Activated B cell treated with CpG ODN at 0.5 μM for 24 hours (primary cell): Measurements from ENCODE around the gene ZSWIM8. TPM values are rescaled to one million over a fixed set of nuclear protein-coding genes. Genes with fewer than 3 reads are reported as not detected.

ENCODE experiments used
- ATAC-seq: fragments of 200-7000 bp; cut with Tn5 transposase; one replicate; pipeline ENCODE4 v1.10.0; 2021; ENCODE audit warnings: low read depth, mild to moderate bottlenecking, moderate library complexity
- CTCF ChIA-PET: fragments of 350-600 bp; sonication (Branson Sonifier 250); formaldehyde crosslinking; loops from one replicate; lab custom pipeline; 2021; ENCODE audit warnings: antibody characterized with exemption; lab: Charles Lee
- POLR2A ChIA-PET: fragments of 350-600 bp; sonication (Branson Sonifier 250); formaldehyde crosslinking; loops from one replicate; lab custom pipeline; 2021; ENCODE audit warnings: antibody characterized with exemption; lab: Charles Lee
- DNase-seq: peaks from one replicate; pipeline ENCODE4 v3.0.0; 2022
- H3K27ac Mint-ChIP-seq: one replicate; pipeline ENCODE4 v1.8.0; 2020; ENCODE audit warnings: mixed read lengths
- H3K27me3 Mint-ChIP-seq: one replicate; pipeline ENCODE4 v1.8.0; 2021; ENCODE audit warnings: mixed read lengths
- H3K36me3 Mint-ChIP-seq: one replicate; pipeline ENCODE4 v1.8.0; 2021; ENCODE audit warnings: low read depth, mixed read lengths
- H3K4me1 Mint-ChIP-seq: one replicate; pipeline ENCODE4 v1.8.0; 2021; ENCODE audit warnings: mixed read lengths
- H3K4me3 Mint-ChIP-seq: one replicate; pipeline ENCODE4 v1.8.0; 2020; ENCODE audit warnings: mild to moderate bottlenecking, mixed read lengths
- H3K9me3 Mint-ChIP-seq: one replicate; pipeline ENCODE4 v1.8.0; 2020; ENCODE audit warnings: mixed read lengths
- intact Hi-C: fragments of 100-400 bp; cut with micrococcal nuclease; formaldehyde crosslinking; loops from one replicate; pipeline ENCODE4 v1.15.1; 2024
- total RNA-seq: library from RNA; stranded (reverse); gene quantifications from 2 replicates; pipeline ENCODE4 v1.2.3, GENCODE V29; 2022
- TF ChIP-seq, protein P1 (sequence below): fragments of 200-600 bp; IDR thresholded peaks from one replicate; pipeline ENCODE4 v1.8.0; 2022; ENCODE audit warnings: antibody characterized with exemption, mild to moderate bottlenecking

Gene ZSWIM8
- total RNA-seq, 1 donor from 2014 or later = 93.0 TPM

DNA sequence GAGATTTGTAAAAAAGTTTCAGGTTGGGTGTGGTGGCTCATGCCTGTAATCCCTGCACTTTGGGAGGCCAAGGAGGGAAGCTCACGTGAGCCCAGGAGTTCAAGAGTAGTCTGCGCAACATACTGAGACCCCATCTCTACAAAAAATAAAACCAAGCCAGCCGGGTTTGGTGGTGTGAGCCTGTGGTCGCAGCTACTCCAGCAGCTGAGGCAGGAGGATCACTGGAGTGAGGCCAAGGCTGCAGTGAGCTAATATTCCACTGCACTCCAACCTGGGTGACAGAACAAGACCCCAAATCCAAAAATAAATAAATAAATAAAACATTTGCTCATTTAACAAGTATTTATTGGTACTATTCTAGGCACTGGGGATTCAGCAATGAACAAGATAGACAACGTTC lies 5.1 kb upstream of the ZSWIM8 start:
- ChIA-PET CTCF (interaction anchor here (2.1 kb wide), 1 partner anchor 99 kb away, joined by 4 read pairs; no protein-coding TSS in a partner anchor), POLR2A (interaction anchor here (1.3 to 4.9 kb wide), 3 partner anchors 7 to 36 kb away, joined by 9 to 77 read pairs (median 14); partner anchors contain the start of gene SEC24C)
- Mint-ChIP-seq H3K9me3 (no peaks in the 10 kb centered on the region), H3K36me3 (peaks cover 46% of the 10 kb centered on the region), H3K4me1 (peaks cover 52% of the 10 kb centered on the region), H3K27me3 (no peaks in the 10 kb centered on the region), H3K4me3 (peak overlapping the region; percentile 99), H3K27ac (no peak overlapping the region)
- intact Hi-C loops = no loop called here
- DNase-seq = no peak
- TF ChIP-seq, protein P1, sequence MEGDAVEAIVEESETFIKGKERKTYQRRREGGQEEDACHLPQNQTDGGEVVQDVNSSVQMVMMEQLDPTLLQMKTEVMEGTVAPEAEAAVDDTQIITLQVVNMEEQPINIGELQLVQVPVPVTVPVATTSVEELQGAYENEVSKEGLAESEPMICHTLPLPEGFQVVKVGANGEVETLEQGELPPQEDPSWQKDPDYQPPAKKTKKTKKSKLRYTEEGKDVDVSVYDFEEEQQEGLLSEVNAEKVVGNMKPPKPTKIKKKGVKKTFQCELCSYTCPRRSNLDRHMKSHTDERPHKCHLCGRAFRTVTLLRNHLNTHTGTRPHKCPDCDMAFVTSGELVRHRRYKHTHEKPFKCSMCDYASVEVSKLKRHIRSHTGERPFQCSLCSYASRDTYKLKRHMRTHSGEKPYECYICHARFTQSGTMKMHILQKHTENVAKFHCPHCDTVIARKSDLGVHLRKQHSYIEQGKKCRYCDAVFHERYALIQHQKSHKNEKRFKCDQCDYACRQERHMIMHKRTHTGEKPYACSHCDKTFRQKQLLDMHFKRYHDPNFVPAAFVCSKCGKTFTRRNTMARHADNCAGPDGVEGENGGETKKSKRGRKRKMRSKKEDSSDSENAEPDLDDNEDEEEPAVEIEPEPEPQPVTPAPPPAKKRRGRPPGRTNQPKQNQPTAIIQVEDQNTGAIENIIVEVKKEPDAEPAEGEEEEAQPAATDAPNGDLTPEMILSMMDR = no peak
- no peak for ATAC-seq

DNA sequence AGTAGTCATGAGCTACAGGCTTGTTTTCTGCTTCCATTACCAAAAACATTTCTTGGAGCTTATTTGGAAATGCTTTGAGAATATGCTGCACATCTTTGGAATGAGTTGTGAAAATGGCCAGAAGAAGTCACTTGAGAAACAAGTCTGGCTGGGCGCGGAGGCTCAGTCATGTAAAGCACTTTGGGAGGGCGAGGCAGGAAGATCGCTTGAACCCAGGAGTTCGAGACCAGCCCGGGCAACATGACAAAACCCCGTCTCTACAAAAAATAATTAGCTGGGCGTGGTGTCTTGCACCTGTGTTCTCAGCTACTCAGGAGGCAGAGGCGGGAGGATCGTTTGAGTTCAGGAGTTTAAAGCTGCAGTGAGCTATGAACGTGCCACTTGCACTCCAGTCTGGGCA lies 4.4 kb upstream of the ZSWIM8 start:
- peak overlapping the region; percentile 99 for H3K4me3 Mint-ChIP-seq
- ChIA-PET POLR2A (interaction anchor here (1.2 to 4.9 kb wide), 6 partner anchors 8 to 94 kb away, joined by 4 to 77 read pairs (median 8); partner anchors contain the start of genes CAMK2G and SEC24C), CTCF (interaction anchor here (1.7 to 2.1 kb wide), 2 partner anchors 12 to 98 kb away, joined by 4 to 5 read pairs; no protein-coding TSS in a partner anchor)
- no peaks in the 10 kb centered on the region for H3K27me3 Mint-ChIP-seq
- peak overlapping the region; percentile 31 for H3K27ac Mint-ChIP-seq
- H3K4me1 Mint-ChIP-seq = peaks cover 48% of the 10 kb centered on the region
- TF ChIP-seq, protein P1 = no peak
- H3K9me3 Mint-ChIP-seq = no peaks in the 10 kb centered on the region
- ATAC-seq (no peak), DNase-seq (no peak)
- intact Hi-C loops = no loop called here
- H3K36me3 Mint-ChIP-seq = peaks cover 41% of the 10 kb centered on the region

DNA sequence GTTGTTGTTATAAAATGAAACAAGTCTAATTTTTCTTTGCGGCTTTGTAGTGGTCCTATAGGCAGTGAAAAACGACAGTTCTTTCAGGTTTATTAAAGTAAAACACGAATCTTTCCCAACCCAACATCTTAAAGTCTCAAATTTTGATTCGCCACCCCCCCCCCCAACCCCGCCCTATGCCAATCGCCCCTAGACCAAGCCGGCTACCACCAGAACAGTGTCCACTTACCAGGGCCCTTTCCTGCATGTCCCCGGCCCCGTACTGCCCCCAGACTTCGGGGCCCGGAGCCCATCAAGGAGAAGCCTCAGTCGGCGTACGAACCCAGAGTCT lies 3.9 kb upstream of the ZSWIM8 start:
- H3K27me3 Mint-ChIP-seq = no peaks in the 10 kb centered on the region
- intact Hi-C loops = no loop called here
- H3K9me3 Mint-ChIP-seq = no peaks in the 10 kb centered on the region
- peaks cover 37% of the 10 kb centered on the region for H3K36me3 Mint-ChIP-seq
- H3K27ac Mint-ChIP-seq = peak overlapping the region; percentile 98
- H3K4me1 Mint-ChIP-seq = peaks cover 53% of the 10 kb centered on the region
- CTCF ChIA-PET = interaction anchor here (0.7 to 2.1 kb wide), 3 partner anchors 9 to 98 kb away, joined by 4 to 5 read pairs (median 5); no protein-coding TSS in a partner anchor
- peak overlapping the region; percentile 99 for H3K4me3 Mint-ChIP-seq
- TF ChIP-seq, protein P1 = no peak
- POLR2A ChIA-PET = interaction anchor here (0.5 to 4.9 kb wide), 16 partner anchors 9 to 1482 kb away, joined by 3 to 77 read pairs (median 4); partner anchors contain the start of genes CAMK2G, DNAJC9, PPP3CB and SEC24C
- ATAC-seq = peak; percentile 0
- DNase-seq = no peak

DNA sequence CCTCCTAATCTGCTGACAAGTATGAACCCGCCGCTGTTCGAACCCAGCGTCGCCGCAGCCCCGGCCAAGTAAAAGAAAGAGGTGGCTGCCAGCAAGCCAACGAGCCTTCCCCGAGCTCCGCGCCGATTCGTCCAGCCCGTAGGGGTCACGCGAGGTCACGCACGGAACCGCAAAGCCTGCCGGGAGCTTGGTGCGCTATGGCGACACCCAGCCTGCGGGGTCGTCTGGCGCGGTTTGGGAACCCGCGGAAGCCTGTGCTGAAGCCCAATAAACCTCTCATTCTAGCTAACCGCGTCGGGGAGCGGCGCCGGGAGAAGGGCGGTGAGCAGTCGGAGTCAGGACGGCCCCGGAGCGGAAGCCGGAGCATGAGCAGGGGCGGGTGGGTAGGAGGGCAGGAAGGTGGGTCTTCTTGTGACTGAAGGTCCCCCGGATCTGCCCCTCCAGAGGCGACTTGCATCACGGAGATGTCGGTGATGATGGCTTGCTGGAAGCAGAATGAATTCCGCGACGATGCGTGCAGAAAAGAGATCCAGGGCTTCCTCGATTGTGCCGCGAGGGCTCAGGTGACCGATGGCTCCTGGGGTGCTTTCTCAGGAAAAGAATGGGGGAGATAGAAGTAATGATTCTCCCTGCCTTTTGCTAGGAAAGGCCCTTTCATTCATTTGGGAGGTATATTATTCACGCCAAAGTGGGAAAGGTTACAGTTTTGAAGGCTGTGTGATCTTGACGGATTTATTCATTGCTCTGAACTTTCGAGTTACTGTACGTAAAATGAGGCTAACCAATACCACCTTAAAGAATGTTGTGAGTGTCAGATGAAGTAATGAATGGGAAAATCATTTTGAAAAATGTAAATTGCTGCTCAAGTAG lies 3.3 kb upstream of the ZSWIM8 start, which contains the start of gene CHCHD1:
TSS of gene CHCHD1 (plus strand) at position 170 of the 870 bp plus-strand sequence. CDS start at position 198, 28 bp downstream.
- ATAC-seq = peak; percentile 72
- TF ChIP-seq, protein P1 = no peak
- peak; percentile 86 for DNase-seq
- H3K27ac Mint-ChIP-seq = peak within 1 kb of the TSS; percentile 98
- ChIA-PET POLR2A (interaction anchor here (0.5 to 4.9 kb wide), 18 partner anchors 9 to 1482 kb away, joined by 3 to 77 read pairs (median 4); partner anchors contain the start of genes CAMK2G, DNAJC9, PPP3CB and SEC24C), CTCF (interaction anchor here (0.7 to 2.1 kb wide), 3 partner anchors 9 to 97 kb away, joined by 4 to 5 read pairs (median 5); no protein-coding TSS in a partner anchor)
- H3K4me1 Mint-ChIP-seq = peaks cover 58% of the 10 kb centered on the region
- H3K4me3 Mint-ChIP-seq = peak within 1 kb of the TSS; percentile 99
- H3K27me3 Mint-ChIP-seq = no peaks in the 10 kb centered on the region
- intact Hi-C loops = no loop called here
- H3K36me3 Mint-ChIP-seq = peaks cover 33% of the 10 kb centered on the region
- H3K9me3 Mint-ChIP-seq = no peaks in the 10 kb centered on the region

DNA sequence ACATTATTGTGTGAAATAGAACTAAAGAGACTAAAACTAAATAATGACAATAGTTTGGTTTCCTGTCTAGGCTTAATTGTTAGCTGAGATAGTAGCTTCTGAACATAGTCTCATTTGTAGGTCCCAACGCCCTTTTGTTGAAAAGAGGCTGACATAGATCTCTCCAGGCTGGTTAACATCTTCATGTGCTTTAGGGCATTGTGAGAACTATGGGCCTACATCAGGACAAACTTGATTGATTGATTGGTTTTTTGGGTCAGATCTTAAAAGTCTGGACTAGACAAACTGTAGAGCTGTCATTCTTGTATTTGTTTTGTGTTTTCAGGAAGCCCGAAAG lies 2.7 kb upstream of the ZSWIM8 start:
- TF ChIP-seq, protein P1 = no peak

More for the DNA sequence above, 2.7 kb upstream of the ZSWIM8 start:
- no peaks in the 10 kb centered on the region for H3K27me3 Mint-ChIP-seq
- peaks cover 28% of the 10 kb centered on the region for H3K36me3 Mint-ChIP-seq
- POLR2A ChIA-PET = interaction anchor here (1.0 to 4.9 kb wide), 4 partner anchors 10 to 30 kb away, joined by 3 to 77 read pairs (median 5); a partner anchor contains a TSS
- H3K4me1 Mint-ChIP-seq = peaks cover 61% of the 10 kb centered on the region
- CTCF ChIA-PET = no interaction called here
- H3K9me3 Mint-ChIP-seq = no peaks in the 10 kb centered on the region
- peak overlapping the region; percentile 98 for H3K27ac Mint-ChIP-seq
- ATAC-seq (no peak), DNase-seq (no peak)
- intact Hi-C loops = no loop called here
- H3K4me3 Mint-ChIP-seq = peak overlapping the region; percentile 99
